Activated CD8-positive, alpha-beta memory T cell treated with anti-CD3 and anti-CD28 coated beads for 48 hours (primary cell): ENCODE data around the gene SLC2A4RG.
"Not testable (repeated sequence)": the region's sequence is repeated elsewhere in the genome, so short reads cannot be mapped to it uniquely, and the experiment has no call there.

Experiments
- DNase-seq, 3 experiments: peaks; one replicate each; pipeline ENCODE4 v3.0.0-alpha.2; 2020; ENCODE audit warnings: low read depth in 2 of 3, low spot score in 2 of 3

The SLC2A4RG gene

GRCh38 chr20:63775096-63775978, 35.8 kb downstream of the SLC2A4RG start:
- no peak for DNase-seq

GRCh38 chr20:63776875-63777274, 37.3 kb downstream of the SLC2A4RG start:
- DNase-seq, result not testable (repeated sequence)

GRCh38 chr20:63777614-63778013, 38.0 kb downstream of the SLC2A4RG start:
- DNase-seq, result no peak

- no peak for DNase-seq
Measured at GRCh38 chr20:63778034-63778752, 38.6 kb downstream of the SLC2A4RG start.

GRCh38 chr20:63778857-63779256, 39.3 kb downstream of the SLC2A4RG start:
- DNase-seq, result no peak

- no peak for DNase-seq
Measured at GRCh38 chr20:63781181-63781580, 41.6 kb downstream of the SLC2A4RG start.

GRCh38 chr20:63782051-63782471, 42.5 kb downstream of the SLC2A4RG start:
- DNase-seq, result peak in 1 of 3 experiments; percentile 15

- no peak for DNase-seq
Measured at GRCh38 chr20:63782521-63782971, 43.0 kb downstream of the SLC2A4RG start.

- DNase-seq, result no peak
Measured at GRCh38 chr20:63783970-63784369, 44.4 kb downstream of the SLC2A4RG start.

- DNase-seq, result no peak
Measured at GRCh38 chr20:63785691-63786131, 46.1 kb downstream of the SLC2A4RG start.

- no peak for DNase-seq
Measured at GRCh38 chr20:63787302-63787701, 47.7 kb downstream of the SLC2A4RG start.

- no peak for DNase-seq
Measured at GRCh38 chr20:63787749-63788148, 48.2 kb downstream of the SLC2A4RG start.

GRCh38 chr20:63789836-63790571, 50.4 kb downstream of the SLC2A4RG start:
- DNase-seq, result no peak

- DNase-seq, result no peak
Measured at GRCh38 chr20:63790572-63791168, 51.1 kb downstream of the SLC2A4RG start.

GRCh38 chr20:63791497-63792156, 52.1 kb downstream of the SLC2A4RG start:
- no peak for DNase-seq

- no peak for DNase-seq
Measured at GRCh38 chr20:63792866-63793265, 53.3 kb downstream of the SLC2A4RG start.
